SH-SY5Y (cell line): Measurements from ENCODE around the gene EPHB6.

Experiments
- GATA2 ChIP-seq: IDR thresholded peaks from 2 replicates; pipeline ENCODE4 v1.6.1; 2011; ENCODE audit warnings: mild to moderate bottlenecking, low read depth, low read length
- GATA3 ChIP-seq: IDR thresholded peaks from 2 replicates; pipeline ENCODE4 v1.6.1; 2011; ENCODE audit warnings: low read depth, mild to moderate bottlenecking, low read length, moderate library complexity

EPHB6 gene

DNA sequence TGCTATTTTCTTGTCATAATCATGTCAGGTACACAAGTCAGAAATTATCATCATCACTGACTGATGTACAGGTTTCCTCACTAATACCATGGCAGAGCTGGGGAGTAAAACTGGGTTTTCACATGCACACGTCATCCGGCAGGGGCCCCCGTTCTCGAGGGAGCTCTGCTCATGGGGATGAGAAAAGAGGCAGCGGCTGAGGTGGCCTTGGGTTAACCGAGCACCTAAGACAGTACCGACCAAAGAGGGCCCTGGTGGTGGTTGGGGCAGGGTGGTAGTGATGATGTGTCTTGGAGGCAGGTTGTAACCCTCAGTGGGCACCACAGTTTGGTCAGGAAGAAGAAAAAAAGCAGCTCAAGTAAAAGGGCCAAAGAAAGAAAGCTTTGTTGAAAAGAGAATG, 42.8 kb downstream of the EPHB6 start:
- TF ChIP-seq GATA3 (no peak), GATA2 (no peak)

DNA sequence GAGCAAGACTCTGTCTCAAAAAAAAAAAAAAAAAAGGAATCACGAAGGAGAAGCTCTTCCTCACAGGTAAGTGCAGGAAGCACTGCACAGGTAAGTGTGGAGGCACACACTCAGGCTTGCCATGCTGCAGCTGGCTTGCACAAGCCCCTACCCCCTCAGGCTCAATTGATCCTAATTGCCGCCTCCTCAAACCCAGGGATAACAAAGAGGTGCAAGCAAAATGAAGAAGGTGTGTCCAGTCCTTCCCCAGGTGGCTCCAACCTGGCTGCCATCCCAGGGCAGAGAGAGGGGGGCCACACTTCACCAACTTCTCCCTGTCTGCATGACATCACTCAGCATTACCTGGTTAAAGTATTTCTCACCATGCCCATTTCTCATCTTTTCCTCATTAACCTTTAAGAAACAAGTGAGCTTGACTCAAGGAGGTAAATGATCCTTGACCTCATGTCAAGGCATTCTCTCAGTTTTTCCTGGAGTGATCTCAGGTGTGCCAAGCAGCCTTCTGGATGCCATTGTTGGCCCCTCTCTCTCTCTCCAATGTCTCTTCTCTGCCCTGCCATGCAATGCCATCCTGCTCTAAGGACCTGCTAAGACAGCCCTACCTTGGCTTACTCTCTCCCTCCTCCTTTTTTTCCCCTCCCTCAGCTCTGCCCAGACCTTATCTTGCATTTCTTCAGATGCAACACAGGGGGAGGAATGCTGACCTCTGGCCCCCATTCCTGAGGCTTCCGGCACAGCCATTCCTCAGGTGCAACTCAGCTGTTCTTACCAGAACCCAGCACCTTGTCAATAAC, 43.7 kb downstream of the EPHB6 start:
- TF ChIP-seq GATA2 (no peak), GATA3 (no peak)

DNA sequence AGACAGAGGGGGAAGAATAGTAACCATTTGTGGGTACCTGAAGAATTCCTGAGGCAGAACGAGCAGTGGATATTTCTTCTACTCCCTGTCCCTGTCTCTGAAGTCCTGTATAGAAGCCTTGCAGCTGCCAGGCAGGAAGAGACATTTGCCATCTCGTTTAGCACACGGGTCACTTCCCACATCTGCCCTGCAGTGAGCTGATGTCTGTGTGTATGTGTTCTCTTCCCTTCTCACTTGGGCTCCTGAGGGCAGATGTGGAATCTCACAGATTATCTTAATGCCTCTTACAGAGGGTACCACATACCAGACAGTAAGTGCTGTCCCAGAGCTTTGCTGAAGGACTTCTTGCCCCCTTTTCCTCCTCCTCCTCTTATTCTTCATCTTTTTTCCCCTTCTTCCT, 44.8 kb downstream of the EPHB6 start:
- no peak for TF ChIP-seq GATA3

DNA sequence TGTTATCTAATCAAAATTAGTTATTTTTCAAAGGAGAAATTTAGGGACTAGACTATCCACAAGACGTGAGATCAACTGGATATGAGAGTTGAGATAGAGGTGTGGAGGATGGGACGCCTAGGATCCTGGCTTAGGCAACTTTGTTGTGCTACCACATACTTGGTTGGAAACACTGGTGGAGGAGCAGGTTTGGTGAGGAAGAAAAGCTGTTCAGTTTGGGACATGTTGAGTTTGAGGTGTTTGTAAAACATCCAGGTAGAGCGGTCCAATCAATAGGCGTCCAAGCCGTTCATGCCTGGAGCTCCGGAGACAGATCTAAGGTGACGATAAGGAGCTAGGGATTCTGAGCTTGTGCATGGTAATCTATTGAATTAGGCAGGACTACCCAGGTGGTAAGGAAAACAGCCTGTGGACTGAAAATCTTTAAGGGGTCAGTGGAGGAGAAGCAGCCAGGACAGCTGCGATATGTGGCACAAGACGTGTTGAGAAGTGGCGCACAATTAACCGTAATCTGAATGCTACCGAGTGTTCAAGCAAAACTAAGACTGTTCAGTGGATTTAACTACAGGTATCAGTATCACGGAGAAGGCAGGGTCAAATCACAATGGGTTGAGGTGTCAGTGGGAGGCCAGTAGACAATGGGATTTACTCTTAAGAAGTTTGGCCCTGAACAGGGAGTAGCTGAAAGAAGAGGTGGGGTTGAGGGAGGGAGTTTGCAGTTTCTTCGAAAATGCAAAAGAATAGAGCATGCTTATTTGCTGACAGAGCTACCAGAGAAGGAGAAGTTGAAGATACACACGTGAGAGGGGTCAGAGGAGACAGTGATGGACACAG, 46.8 kb downstream of the EPHB6 start:
- TF ChIP-seq GATA3 (no peak), GATA2 (no peak)

DNA sequence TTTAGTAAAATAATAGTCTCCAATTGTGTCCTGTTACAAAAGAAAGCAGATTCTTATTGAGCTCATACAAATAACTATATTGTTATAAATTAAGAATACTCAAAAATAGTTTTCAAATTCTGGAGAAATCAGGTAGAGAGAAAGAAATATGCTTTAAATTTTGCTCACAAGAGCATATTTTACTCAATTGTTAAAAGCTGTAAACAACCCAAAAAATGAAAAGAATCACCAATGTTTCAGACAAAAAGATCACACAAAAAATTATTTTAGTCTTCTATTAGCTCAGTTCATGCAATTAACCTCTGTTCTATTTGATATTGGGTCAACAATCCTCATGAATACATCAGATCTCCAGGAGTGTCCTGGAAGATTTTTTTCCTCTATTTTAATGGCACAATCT, 49.3 kb downstream of the EPHB6 start:
- no peak for TF ChIP-seq GATA2
- TF ChIP-seq GATA3: no peak

DNA sequence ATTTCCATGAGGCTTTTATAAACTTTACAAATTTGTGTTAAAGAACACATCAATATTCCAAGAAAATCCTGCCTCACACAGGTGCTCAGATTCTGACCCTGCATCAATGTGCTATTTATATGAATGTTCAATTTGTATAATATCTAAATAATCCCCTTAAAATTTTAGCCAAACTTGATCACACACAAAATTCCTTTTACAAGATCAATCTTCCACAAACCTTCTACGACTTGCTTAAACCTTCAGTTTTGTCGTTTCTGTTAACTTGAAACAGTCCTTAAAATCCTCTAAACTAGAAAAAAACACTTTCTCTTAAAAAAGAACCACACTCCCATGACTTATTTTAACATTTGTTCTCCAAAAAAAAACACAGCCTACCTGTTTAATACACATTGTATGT, 50.9 kb downstream of the EPHB6 start:
- TF ChIP-seq GATA3: no peak
- TF ChIP-seq GATA2: no peak

DNA sequence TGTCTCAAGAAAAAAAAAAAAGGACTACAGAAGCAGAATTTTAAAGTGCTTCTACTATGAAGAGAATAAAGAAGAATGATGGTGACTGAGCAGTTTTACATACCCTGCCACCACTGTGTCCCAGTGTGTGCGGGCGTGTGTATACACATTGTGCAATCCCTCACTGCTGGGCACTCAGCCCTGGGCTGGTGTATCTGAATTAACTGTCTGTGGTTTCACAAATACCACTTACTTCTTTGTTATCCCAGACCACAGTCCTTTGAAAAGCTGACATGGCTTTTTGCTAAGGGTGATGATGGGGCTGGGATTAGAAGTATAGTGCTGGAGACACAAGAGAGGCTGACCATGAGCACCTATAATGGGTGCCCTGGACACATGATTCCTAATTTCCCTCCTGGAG, 51.8 kb downstream of the EPHB6 start:
- no peak for TF ChIP-seq GATA2
- no peak for TF ChIP-seq GATA3

DNA sequence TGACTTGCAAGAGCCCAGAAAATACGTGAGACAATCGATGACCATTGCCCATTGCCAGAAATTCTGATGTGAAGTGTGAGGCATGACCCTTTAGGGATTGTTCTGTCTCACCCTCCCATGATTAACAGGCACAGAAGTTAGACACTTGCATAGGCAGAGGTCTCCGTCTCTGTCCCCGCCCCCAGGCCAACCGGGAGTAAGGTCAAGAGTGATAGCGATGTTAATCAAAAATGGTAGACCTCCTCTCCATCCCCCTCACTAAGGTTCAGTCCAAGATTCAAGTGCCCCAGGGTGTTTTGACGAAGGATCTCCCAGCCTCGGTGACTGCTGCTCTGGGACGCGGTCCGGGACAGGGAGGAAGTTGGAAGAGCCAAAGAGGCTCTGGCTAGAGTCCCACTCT, 53.4 kb downstream of the EPHB6 start:
- TF ChIP-seq GATA3: no peak
- no peak for TF ChIP-seq GATA2

DNA sequence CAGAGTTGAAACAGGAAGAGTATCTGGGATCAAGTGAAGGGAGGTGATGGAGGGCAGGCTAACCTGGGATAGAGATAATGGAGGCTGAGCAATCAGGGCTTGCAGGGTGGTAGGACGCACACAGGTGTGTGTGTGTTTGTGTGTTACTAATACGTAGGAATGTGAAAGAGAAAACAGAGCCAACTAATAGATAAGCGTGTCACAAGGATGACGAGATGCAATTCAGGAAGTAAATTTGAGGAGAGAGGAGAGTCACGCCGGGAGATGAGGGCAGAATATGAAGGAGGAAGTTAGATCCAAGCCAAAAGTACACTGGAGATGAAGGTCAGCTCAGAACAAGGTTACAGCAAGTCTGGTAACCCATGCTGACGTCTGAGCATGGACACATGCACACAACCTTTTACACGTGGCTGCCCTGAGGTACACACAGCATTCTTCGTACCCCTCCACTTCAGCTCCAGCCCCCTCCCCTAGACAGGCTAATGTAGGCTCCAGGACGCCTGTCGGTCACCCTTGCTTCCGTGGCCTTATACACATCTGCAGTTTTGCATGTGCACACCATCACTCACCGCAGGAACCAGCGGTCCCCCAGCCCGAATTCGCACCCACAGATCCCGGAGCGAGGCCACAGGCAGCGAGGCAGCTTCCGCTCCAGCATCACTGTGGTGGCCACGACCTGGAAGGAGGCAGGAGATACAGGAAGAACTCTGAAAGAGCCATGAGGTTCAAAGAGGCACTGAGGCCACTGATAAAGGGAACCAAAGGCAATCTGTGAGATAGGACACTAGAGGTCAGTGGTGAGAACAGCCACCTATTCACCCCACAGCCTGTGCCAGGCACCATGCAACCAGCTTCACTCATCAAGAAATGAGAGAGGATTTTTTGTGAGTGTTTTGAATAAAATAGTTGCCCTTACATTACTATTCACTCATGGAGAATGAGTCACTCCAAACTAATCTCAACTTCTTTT, 54.3 kb downstream of the EPHB6 start:
- TF ChIP-seq GATA3: no peak
- TF ChIP-seq GATA2: no peak

DNA sequence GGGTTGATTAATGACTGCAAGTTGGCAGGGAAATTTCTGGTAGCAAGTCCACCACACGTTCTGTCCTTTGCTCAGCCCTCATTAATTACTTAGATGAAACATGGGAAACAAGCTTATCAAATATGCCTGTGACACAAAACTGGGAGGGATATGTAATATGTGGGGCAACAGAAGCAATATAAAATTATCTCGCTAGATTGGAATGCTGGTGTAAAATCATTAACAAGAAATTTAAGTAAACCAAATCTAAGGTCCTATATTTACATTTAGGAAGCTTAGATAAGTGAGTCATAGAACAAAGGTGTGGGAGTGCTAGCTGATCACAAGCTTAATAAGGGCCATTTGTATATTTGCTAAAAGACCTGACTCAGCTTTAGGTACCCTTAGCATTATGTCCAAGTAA, 55.2 kb downstream of the EPHB6 start:
- TF ChIP-seq GATA2 (no peak), GATA3 (no peak)

DNA sequence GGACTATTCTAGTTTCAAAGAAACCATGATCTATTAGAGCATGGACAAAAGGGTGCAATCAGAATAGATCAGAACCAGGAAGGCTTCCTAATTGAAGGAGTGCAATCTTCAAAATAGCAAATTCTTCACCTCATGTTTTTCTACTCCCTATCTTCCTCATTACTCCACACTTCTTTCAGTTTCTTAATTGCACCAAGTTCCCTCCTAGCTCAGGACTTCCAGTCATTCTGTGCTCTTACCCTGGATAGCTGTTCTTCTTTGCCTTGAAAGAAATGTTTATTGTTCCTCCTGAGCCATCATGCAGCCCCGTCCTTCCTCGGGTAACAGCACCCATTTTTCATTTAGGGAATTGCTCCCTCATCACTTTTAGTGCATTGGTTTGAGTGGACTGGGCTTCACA, 55.6 kb downstream of the EPHB6 start:
- TF ChIP-seq GATA3 (no peak), GATA2 (no peak)

DNA sequence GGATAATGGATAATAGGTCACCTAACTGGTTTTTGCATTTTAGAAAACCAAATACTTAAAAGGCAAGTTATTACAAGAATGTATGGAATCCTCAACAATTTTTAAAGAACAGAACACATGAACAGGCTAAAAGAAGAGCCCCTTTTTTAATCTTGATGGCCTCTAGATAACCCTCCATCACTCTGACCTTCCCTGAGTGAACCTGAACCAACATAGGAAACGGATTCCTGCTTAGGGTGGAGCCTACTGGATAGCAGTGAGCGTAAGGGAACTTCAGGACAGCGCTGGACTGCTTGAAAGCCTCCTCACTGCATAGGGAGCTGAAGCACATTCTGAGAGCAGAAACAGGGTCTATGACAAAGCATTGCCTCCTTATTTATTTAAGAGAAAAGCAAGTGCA, 58.2 kb downstream of the EPHB6 start:
- no peak for TF ChIP-seq GATA2
- no peak for TF ChIP-seq GATA3

DNA sequence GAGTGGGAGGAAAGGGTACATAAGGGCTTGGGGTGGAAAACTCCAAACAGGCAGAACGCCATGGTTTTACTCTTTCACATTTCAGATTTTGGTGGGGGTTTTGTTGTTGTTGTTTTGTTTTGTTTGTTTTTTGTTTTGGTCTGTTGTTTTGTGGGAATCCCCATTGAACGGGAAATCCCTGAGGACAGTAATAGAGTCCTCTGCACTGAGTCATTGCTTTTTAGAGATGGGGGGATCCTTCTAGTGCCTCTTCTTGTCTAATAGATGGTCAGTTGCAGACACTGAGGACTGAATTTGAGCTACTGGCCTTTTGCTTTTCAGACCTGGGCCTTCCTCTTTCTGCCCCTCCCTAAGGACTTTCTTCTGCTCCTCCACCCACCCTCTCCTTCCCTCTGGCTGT, 58.7 kb downstream of the EPHB6 start:
- TF ChIP-seq GATA3 (no peak), GATA2 (no peak)

DNA sequence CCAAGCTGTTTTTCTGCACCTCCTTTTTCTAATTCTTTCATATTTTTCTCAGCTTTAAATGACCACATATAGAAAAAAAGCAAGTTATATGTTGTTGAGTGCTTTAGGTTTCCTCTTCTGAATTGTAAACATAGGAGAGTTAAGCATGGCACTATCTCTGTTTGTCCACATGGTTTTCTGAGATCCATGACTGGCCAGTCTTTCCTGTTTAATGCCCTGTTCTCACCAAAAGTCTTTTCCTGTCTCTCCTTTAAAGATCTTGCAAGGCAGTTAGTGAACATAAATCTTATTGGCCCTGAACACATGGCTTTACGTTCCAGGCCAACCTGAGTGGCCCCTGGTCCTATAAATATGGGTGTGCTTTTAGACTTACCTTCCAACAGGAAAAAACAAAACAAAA, 59.2 kb downstream of the EPHB6 start:
- no peak for TF ChIP-seq GATA2
- TF ChIP-seq GATA3: no peak

DNA sequence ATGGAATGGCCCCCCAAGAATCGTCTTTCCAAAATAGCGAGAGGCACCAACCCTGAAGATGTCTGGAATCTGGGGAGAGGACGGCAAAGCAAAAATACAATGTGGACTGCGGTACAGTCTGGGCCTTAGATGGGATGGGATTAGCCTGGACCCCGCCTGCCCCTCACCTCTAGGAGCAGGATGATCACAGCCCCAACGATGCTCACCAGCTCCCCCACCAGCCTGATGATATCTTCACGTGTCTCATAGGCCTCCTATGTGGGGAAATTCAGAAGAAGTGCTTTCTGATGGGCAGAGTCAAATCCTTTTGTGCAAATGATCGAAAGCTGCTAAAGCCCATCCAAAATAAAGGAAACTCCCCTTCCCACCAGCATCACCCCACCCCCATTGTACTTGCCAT, 60.4 kb downstream of the EPHB6 start:
- no peak for TF ChIP-seq GATA2
- TF ChIP-seq GATA3: no peak
